Breast epithelium (tissue), 3 donors: ENCODE measurements around the gene AFF3.

Experiments
- POLR2A ChIP-seq: fragments of 450-650 bp; IDR thresholded peaks from one replicate; pipeline ENCODE4 v1.6.1; 2016; ENCODE audit warnings: antibody characterized with exemption, mild to moderate bottlenecking, moderate library complexity
- TF ChIP-seq, protein P1 (sequence below), 3 donors: fragments of 450-650 bp; IDR thresholded peaks; one replicate each; pipeline ENCODE4 v1.5.1; 2016 to 2017; ENCODE audit warnings: antibody characterized with exemption in 3 of 3, mild to moderate bottlenecking in 3 of 3, moderate library complexity in 3 of 3

DNA sequence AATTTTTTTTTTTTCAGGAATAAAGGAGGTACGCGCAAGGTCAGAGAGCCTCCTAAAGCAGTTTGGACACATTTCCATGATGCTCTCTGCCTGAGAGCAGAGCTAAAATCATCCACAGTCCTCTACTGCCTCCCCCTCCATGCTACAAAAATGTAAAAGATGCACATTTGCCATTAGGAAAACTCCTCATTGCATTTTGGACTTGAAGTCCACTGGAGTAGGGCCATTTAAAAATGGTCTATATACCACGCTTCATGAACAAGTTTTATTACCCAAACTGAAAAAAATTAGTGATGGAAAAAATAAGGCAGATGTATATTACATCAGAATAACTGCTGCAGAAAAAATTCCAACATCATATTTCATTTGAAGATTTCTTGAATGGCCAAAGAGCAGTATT lies 256.0 kb downstream of the AFF3 start:
- TF ChIP-seq, protein P1, sequence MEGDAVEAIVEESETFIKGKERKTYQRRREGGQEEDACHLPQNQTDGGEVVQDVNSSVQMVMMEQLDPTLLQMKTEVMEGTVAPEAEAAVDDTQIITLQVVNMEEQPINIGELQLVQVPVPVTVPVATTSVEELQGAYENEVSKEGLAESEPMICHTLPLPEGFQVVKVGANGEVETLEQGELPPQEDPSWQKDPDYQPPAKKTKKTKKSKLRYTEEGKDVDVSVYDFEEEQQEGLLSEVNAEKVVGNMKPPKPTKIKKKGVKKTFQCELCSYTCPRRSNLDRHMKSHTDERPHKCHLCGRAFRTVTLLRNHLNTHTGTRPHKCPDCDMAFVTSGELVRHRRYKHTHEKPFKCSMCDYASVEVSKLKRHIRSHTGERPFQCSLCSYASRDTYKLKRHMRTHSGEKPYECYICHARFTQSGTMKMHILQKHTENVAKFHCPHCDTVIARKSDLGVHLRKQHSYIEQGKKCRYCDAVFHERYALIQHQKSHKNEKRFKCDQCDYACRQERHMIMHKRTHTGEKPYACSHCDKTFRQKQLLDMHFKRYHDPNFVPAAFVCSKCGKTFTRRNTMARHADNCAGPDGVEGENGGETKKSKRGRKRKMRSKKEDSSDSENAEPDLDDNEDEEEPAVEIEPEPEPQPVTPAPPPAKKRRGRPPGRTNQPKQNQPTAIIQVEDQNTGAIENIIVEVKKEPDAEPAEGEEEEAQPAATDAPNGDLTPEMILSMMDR (IDR thresholded peaks at IDR 0.05), result no peak
- TF ChIP-seq POLR2A, result no peak
